ENCODE results near the gene MYO7B. TPM values are rescaled to one million over a fixed set of nuclear protein-coding genes. Genes with fewer than 3 reads are reported as not detected.

The MYO7B gene
- total and polyA plus RNA-seq, 9 donors = 0.05 to 0.95 (median 0.25) TPM; not detected in 3

- intact Hi-C loops (cut with DNase I) = no loop called here
- WGBS, 3 donors = 86 to 91% (median 90%) methylated on average over 10 of the region's 10 CpGs
- no peaks in the 10 kb centered on the region for H3K4me1 ChIP-seq (ENCODE audit: insufficient read depth)
- H3K9me3 ChIP-seq = no peaks in the 10 kb centered on the region
- H3K27ac ChIP-seq = no peak overlapping the region
- TF ChIP-seq, protein P1, sequence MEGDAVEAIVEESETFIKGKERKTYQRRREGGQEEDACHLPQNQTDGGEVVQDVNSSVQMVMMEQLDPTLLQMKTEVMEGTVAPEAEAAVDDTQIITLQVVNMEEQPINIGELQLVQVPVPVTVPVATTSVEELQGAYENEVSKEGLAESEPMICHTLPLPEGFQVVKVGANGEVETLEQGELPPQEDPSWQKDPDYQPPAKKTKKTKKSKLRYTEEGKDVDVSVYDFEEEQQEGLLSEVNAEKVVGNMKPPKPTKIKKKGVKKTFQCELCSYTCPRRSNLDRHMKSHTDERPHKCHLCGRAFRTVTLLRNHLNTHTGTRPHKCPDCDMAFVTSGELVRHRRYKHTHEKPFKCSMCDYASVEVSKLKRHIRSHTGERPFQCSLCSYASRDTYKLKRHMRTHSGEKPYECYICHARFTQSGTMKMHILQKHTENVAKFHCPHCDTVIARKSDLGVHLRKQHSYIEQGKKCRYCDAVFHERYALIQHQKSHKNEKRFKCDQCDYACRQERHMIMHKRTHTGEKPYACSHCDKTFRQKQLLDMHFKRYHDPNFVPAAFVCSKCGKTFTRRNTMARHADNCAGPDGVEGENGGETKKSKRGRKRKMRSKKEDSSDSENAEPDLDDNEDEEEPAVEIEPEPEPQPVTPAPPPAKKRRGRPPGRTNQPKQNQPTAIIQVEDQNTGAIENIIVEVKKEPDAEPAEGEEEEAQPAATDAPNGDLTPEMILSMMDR (IDR thresholded peaks at IDR 0.05) = no peak
- no peak for TF ChIP-seq EP300 (IDR thresholded peaks at IDR 0.05)
- no peak for TF ChIP-seq POLR2A (IDR thresholded peaks at IDR 0.05)
- H3K27me3 ChIP-seq = no peaks in the 10 kb centered on the region
- H3K36me3 ChIP-seq = no peaks in the 10 kb centered on the region
- no peak overlapping the region for H3K4me3 ChIP-seq
- peak in 1 of 5 donors; percentile 9 for DNase-seq
These were observed 58.7 kb downstream of the MYO7B start for GRCh38 chr2:127594116-127594591.

GRCh38 chr2:127596311-127597045 lies 61.0 kb downstream of the MYO7B start:
- WGBS, 3 donors = 93 to 95% (median 93%) methylated on average over 14 of the region's 14 CpGs
- Histone ChIP-seq H3K27me3 (no peaks in the 10 kb centered on the region), H3K36me3 (no peaks in the 10 kb centered on the region), H3K4me1 (ENCODE audit: insufficient read depth) (no peaks in the 10 kb centered on the region), H3K27ac (no peak overlapping the region), H3K4me3 (no peak overlapping the region), H3K9me3 (no peaks in the 10 kb centered on the region)
- intact Hi-C loops (cut with DNase I) = no loop called here
- TF ChIP-seq, protein P1 (IDR thresholded peaks at IDR 0.05) = no peak
- no peak for TF ChIP-seq EP300 (IDR thresholded peaks at IDR 0.05)
- TF ChIP-seq POLR2A (IDR thresholded peaks at IDR 0.05) = no peak
- peak in 1 of 5 donors; percentile 7 for DNase-seq

GRCh38 chr2:127597046-127597983 lies 61.8 kb downstream of the MYO7B start:
- intact Hi-C loops (cut with DNase I) = no loop called here
- Histone ChIP-seq H3K27ac (no peak overlapping the region), H3K27me3 (no peaks in the 10 kb centered on the region), H3K36me3 (no peaks in the 10 kb centered on the region), H3K9me3 (no peaks in the 10 kb centered on the region), H3K4me1 (ENCODE audit: insufficient read depth) (no peaks in the 10 kb centered on the region), H3K4me3 (no peak overlapping the region)
- WGBS, 3 donors = 82 to 90% (median 90%) methylated on average over 17 of the region's 17 CpGs
- no peak for TF ChIP-seq POLR2A (IDR thresholded peaks at IDR 0.05)
- no peak for TF ChIP-seq EP300 (IDR thresholded peaks at IDR 0.05)
- TF ChIP-seq, protein P1 (IDR thresholded peaks at IDR 0.05) = no peak
- peak in 1 of 5 donors; percentile 9 for DNase-seq

DNA sequence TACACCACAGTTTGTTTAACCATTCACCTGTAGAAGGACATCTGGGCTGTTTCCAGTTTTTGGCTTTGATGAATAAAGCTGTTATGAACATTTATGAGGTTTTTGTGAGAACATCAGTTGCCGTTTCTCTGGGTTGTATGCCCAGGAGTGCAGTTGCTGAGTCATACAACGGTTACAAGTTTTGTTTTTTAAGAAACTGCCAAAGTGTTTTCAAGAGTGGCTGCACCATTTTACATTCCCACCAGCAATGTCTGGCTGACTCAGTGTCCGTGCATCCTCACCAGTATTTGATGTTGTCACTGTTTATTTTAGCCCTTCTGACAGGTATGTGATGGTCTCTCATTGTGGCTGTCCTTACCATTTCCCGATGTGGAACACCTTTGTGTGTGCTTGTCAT lies 62.5 kb downstream of the MYO7B start:
- Histone ChIP-seq H3K27me3 (no peaks in the 10 kb centered on the region), H3K27ac (no peak overlapping the region), H3K9me3 (no peaks in the 10 kb centered on the region), H3K36me3 (no peaks in the 10 kb centered on the region), H3K4me3 (no peak overlapping the region), H3K4me1 (ENCODE audit: insufficient read depth) (no peaks in the 10 kb centered on the region)
- no peak for DNase-seq
- 82 to 87% (median 83%) methylated on average over 4 of the region's 4 CpGs for WGBS, 3 donors
- intact Hi-C loops (cut with DNase I) = no loop called here
- TF ChIP-seq, protein P1 (IDR thresholded peaks at IDR 0.05) = no peak
- TF ChIP-seq POLR2A (IDR thresholded peaks at IDR 0.05) = no peak
- no peak for TF ChIP-seq EP300 (IDR thresholded peaks at IDR 0.05)
